Measurements from ENCODE around the gene TMC6. TPM values are rescaled to one million over a fixed set of nuclear protein-coding genes. Genes with fewer than 3 reads are reported as not detected.
A peak's percentile ranks its signal among the peaks of the same experiment; 100 is the strongest.

The TMC6 gene
- total and polyA plus RNA-seq, 2 experiments from 2014 or later: 50.0 to 72.2 TPM

DNA sequence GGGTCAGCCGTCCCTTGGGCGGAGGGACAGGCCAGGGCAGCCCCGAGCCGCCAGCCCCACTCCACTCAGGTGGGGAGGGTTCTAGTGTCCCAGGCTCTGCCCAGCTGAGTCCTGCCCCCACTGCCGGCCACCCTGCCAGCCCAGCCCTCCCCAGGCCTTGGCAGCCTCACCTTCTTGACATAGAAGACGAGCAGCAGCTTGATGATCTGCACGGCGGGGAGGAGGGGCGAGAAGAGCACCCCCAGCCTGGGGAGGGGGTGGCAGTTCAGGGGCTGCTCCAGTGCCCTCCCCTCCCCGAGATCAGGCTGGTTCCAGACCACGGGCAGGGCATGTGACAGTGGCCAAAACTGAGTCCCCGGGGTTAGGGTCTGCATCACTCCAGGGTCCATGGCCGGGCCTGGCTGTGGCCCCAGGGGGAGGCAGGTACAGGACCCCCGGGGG lies 9.7 kb downstream of the TMC6 start (continued):
- TF ChIP-seq, protein P1, sequence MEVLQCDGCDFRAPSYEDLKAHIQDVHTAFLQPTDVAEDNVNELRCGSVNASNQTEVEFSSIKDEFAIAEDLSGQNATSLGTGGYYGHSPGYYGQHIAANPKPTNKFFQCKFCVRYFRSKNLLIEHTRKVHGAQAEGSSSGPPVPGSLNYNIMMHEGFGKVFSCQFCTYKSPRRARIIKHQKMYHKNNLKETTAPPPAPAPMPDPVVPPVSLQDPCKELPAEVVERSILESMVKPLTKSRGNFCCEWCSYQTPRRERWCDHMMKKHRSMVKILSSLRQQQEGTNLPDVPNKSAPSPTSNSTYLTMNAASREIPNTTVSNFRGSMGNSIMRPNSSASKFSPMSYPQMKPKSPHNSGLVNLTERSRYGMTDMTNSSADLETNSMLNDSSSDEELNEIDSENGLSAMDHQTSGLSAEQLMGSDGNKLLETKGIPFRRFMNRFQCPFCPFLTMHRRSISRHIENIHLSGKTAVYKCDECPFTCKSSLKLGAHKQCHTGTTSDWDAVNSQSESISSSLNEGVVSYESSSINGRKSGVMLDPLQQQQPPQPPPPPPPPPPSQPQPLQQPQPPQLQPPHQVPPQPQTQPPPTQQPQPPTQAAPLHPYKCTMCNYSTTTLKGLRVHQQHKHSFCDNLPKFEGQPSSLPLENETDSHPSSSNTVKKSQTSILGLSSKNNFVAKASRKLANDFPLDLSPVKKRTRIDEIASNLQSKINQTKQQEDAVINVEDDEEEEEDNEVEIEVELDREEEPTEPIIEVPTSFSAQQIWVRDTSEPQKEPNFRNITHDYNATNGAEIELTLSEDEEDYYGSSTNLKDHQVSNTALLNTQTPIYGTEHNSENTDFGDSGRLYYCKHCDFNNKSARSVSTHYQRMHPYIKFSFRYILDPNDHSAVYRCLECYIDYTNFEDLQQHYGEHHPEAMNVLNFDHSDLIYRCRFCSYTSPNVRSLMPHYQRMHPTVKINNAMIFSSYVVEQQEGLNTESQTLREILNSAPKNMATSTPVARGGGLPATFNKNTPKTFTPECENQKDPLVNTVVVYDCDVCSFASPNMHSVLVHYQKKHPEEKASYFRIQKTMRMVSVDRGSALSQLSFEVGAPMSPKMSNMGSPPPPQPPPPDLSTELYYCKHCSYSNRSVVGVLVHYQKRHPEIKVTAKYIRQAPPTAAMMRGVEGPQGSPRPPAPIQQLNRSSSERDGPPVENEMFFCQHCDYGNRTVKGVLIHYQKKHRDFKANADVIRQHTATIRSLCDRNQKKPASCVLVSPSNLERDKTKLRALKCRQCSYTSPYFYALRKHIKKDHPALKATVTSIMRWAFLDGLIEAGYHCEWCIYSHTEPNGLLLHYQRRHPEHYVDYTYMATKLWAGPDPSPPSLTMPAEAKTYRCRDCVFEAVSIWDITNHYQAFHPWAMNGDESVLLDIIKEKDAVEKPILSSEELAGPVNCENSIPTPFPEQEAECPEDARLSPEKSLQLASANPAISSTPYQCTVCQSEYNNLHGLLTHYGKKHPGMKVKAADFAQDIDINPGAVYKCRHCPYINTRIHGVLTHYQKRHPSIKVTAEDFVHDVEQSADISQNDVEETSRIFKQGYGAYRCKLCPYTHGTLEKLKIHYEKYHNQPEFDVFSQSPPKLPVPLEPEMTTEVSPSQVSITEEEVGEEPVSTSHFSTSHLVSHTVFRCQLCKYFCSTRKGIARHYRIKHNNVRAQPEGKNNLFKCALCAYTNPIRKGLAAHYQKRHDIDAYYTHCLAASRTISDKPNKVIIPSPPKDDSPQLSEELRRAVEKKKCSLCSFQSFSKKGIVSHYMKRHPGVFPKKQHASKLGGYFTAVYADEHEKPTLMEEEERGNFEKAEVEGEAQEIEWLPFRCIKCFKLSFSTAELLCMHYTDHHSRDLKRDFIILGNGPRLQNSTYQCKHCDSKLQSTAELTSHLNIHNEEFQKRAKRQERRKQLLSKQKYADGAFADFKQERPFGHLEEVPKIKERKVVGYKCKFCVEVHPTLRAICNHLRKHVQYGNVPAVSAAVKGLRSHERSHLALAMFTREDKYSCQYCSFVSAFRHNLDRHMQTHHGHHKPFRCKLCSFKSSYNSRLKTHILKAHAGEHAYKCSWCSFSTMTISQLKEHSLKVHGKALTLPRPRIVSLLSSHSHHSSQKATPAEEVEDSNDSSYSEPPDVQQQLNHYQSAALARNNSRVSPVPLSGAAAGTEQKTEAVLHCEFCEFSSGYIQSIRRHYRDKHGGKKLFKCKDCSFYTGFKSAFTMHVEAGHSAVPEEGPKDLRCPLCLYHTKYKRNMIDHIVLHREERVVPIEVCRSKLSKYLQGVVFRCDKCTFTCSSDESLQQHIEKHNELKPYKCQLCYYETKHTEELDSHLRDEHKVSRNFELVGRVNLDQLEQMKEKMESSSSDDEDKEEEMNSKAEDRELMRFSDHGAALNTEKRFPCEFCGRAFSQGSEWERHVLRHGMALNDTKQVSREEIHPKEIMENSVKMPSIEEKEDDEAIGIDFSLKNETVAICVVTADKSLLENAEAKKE (CRISPR knock-in tag; IDR thresholded peaks at IDR 0.05): no peak
- TF ChIP-seq JUNB (IDR thresholded peaks at IDR 0.05; ENCODE audit: unreplicated experiment) (no peak), EZH2 (IDR thresholded peaks at IDR 0.05; ENCODE audit: low read depth, unreplicated experiment) (no peak), EZH2phosphoT487 (IDR thresholded peaks at IDR 0.05; ENCODE audit: unreplicated experiment) (no peak)

DNA sequence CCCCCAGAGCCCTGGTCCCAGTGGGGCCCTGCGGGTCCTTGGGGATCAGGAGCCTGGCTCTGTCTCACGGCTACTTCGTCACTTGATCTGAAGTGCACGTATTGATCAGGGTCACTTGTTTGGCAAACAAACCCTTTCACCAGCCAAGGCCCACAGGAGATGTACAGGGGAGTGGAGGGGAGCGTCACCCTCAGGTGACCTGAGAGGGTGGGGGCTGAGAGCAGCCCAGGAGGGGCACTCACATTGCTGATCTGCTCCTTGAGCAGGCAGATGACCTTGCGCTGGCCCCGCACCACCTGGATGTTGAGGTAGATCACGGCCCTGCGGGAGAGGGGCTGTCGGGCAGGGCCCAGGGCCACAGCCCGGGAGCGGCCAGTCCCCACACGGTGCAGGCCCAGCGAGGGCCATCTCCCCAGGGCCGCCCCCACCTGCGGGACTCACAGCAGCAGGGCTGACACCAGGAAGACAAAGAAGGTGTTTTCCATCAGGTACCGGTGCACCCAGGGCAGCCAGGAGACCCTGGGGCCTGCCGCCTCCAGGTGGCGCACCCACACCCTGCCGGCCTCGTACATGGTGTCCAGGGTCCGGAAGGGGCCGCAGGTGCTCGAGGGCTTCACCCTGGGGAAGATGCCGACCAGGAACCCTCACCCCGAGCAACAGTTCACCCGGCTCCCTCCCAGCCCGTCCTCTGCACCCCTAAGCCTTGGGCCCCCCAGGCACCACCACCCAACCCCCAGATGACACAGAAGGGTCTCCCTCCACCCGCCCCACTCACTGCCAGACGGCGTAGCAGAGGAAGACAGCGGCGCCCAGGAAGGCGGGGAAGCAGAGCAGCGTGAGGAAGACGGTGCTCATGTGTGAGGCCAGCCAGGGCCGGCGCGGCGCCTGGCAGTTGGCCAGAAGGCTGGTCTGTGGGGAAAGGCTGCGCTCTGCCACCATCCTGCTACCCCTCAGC lies 11.3 kb downstream of the TMC6 start:
- H3K4me1 ChIP-seq (ENCODE audit: insufficient read depth): no peaks in the 10 kb centered on the region
- H3K4me2 ChIP-seq: no peak overlapping the region
- Mint-ChIP-seq H3K9me3 (no peaks in the 10 kb centered on the region), H3K4me1 (peaks cover 2% of the 10 kb centered on the region), H3K27me3 (ENCODE audit: insufficient read depth, low read depth, poor library complexity) (peaks cover 15% of the 10 kb centered on the region), H3K27ac (no peak overlapping the region), H3K4me3 (no peak overlapping the region), H3K36me3 (ENCODE audit: low read depth) (peaks cover 19% of the 10 kb centered on the region)
- 0 out of 2 replicates have a peak, but pooled peaks cover 2% of the 10 kb centered on the region for H3F3A ChIP-seq (replicated peaks; ENCODE audit: low read depth)
- H3K79me2 ChIP-seq (replicated peaks; ENCODE audit: insufficient read depth): no peaks in the 10 kb centered on the region
- no peak overlapping the region for H3K4me3 ChIP-seq
- 0 out of 2 replicates have a peak overlapping the region, but pooled peaks have one; percentile 55 for H3K27ac ChIP-seq (ENCODE audit: low read depth)
- no peaks in the 10 kb centered on the region for H3K27me3 ChIP-seq (ENCODE audit: insufficient read depth)
- no peak overlapping the region for H2AFZ ChIP-seq
- TF ChIP-seq, protein P2, sequence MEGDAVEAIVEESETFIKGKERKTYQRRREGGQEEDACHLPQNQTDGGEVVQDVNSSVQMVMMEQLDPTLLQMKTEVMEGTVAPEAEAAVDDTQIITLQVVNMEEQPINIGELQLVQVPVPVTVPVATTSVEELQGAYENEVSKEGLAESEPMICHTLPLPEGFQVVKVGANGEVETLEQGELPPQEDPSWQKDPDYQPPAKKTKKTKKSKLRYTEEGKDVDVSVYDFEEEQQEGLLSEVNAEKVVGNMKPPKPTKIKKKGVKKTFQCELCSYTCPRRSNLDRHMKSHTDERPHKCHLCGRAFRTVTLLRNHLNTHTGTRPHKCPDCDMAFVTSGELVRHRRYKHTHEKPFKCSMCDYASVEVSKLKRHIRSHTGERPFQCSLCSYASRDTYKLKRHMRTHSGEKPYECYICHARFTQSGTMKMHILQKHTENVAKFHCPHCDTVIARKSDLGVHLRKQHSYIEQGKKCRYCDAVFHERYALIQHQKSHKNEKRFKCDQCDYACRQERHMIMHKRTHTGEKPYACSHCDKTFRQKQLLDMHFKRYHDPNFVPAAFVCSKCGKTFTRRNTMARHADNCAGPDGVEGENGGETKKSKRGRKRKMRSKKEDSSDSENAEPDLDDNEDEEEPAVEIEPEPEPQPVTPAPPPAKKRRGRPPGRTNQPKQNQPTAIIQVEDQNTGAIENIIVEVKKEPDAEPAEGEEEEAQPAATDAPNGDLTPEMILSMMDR (conservative IDR thresholded peaks at IDR 0.05; ENCODE audit: low read depth in 2 of 2): peak; percentile 61 to 90
- no peak for TF ChIP-seq ZNF114 (CRISPR knock-in tag; IDR thresholded peaks at IDR 0.05)
- TF ChIP-seq, protein P3, sequence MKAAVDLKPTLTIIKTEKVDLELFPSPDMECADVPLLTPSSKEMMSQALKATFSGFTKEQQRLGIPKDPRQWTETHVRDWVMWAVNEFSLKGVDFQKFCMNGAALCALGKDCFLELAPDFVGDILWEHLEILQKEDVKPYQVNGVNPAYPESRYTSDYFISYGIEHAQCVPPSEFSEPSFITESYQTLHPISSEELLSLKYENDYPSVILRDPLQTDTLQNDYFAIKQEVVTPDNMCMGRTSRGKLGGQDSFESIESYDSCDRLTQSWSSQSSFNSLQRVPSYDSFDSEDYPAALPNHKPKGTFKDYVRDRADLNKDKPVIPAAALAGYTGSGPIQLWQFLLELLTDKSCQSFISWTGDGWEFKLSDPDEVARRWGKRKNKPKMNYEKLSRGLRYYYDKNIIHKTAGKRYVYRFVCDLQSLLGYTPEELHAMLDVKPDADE (IDR thresholded peaks at IDR 0.05): no peak
- TF ChIP-seq JUNB (IDR thresholded peaks at IDR 0.05; ENCODE audit: unreplicated experiment): no peak
- no peak for TF ChIP-seq EZH2 (IDR thresholded peaks at IDR 0.05; ENCODE audit: low read depth, unreplicated experiment)
- no peak for TF ChIP-seq POLR2AphosphoS5 (IDR thresholded peaks at IDR 0.05; ENCODE audit: low read depth)
- TF ChIP-seq CREB1 (CRISPR knock-in tag; IDR thresholded peaks at IDR 0.05; ENCODE audit: low read depth): no peak
- TF ChIP-seq NANOG (IDR thresholded peaks at IDR 0.05; ENCODE audit: borderline replicate concordance): no peak
- no peaks in the 10 kb centered on the region for H4K20me1 ChIP-seq (replicated peaks; ENCODE audit: insufficient read depth)
- peak; percentile 80 for ATAC-seq
- peak; percentile 79 for DNase-seq (ENCODE audit: low spot score)
- no peaks in the 10 kb centered on the region for H3K36me3 ChIP-seq (ENCODE audit: insufficient read depth)
- no peaks in the 10 kb centered on the region for H3K9me2 ChIP-seq (ENCODE audit: insufficient read depth)
